Transverse colon (tissue), 4 donors: ENCODE measurements around the gene IL4.

ENCODE experiments used
- CTCF ChIP-seq, 5 experiments: fragments of 200-600 bp in 3 of 5; fragments of 450-650 bp in 2 of 5; sonication (generic) in 3 of 5; IDR thresholded peaks; 1 replicate in 2 of 5; 2 replicates in 3 of 5; pipeline ENCODE4 v1.5.1; 2016 to 2017; ENCODE audit warnings: antibody characterized with exemption in 5 of 5, inconsistent platforms in 3 of 5, mild to moderate bottlenecking in 2 of 5, moderate library complexity in 1 of 5
- POLR2A ChIP-seq: fragments of 450-650 bp; IDR thresholded peaks from one replicate; pipeline ENCODE4 v1.6.1; 2016; ENCODE audit warnings: antibody characterized with exemption, mild to moderate bottlenecking, moderate library complexity
- POLR2AphosphoS5 ChIP-seq, 3 donors: sonication (generic); formaldehyde crosslinking; IDR thresholded peaks; one replicate each; pipeline ENCODE4 v1.6.1; 2016; ENCODE audit warnings: antibody characterized with exemption in 3 of 3

DNA sequence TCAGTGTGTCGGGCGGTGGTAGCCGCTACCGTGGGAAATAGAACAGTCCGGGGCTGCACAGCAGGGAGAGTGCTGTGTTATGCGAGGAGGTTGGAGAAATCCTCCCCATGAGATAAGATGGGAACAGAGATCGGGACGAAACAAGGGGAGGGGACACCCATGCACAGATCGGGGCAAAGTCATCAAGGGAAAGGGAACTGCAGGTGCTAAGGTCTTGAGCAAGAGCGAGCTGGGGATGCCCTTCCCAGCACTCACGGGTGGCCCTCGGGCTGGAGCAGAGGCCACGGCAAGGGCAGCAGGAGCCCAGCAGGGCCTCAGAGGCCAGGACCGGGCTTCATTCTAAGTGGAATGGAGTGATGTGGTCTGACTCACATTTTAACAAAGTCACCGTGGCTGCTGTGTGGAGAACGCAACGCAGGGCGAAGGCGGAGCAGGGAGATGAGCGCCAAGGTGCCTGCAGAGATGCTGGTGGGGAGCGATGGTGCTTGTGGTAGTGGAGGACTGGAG, 8.2 kb upstream of the IL4 start:
- TF ChIP-seq POLR2A = no peak
- TF ChIP-seq CTCF (IDR thresholded peaks at IDR 0.05) = no peak
- TF ChIP-seq POLR2AphosphoS5 (IDR thresholded peaks at IDR 0.05) = no peak
